HEK293T (cell line): ENCODE measurements around the gene POLR3E.
A peak's percentile ranks its signal among the peaks of the same experiment; 100 is the strongest.

Source experiments
- CTCF ChIA-PET: fragments of 350-600 bp; formaldehyde crosslinking; extraction: SDS; loops from one replicate; lab custom pipeline; 2021; ENCODE audit warnings: antibody characterized with exemption, inconsistent platforms; lab: Yijun Ruan, JAX
- POLR2A ChIA-PET: fragments of 350-600 bp; formaldehyde crosslinking; extraction: SDS; loops from one replicate; lab custom pipeline; 2020; ENCODE audit warnings: antibody characterized with exemption, inconsistent platforms; lab: Yijun Ruan, JAX
- DNase-seq: peaks from one replicate; pipeline ENCODE4 v3.0.0; 2012; ENCODE audit warnings: mixed read lengths; ENCODE audit errors: extremely low spot score
- ARNT ChIP-seq: fragments of 450-650 bp; IDR thresholded peaks from 2 replicates; pipeline ENCODE4 v1.6.1; 2017; ENCODE audit warnings: mild to moderate bottlenecking
- BHLHE40 ChIP-seq: fragments of 450-650 bp; IDR thresholded peaks from 2 replicates; pipeline ENCODE4 v1.6.1; 2016; ENCODE audit warnings: mild to moderate bottlenecking, moderate library complexity, borderline replicate concordance
- CTBP1 ChIP-seq: fragments of 450-650 bp; IDR thresholded peaks from 2 replicates; pipeline ENCODE4 v1.6.1; 2016; ENCODE audit warnings: borderline replicate concordance
- ELF4 ChIP-seq: fragments of 450-650 bp; IDR thresholded peaks from 2 replicates; pipeline ENCODE4 v1.6.1; 2017; ENCODE audit warnings: antibody characterized with exemption
- FOXA1 ChIP-seq: fragments of 450-650 bp; IDR thresholded peaks from 2 replicates; pipeline ENCODE4 v1.6.1; 2016; ENCODE audit warnings: mild to moderate bottlenecking
- FOXK2 ChIP-seq: fragments of 450-650 bp; IDR thresholded peaks from 2 replicates; pipeline ENCODE4 v1.6.1; 2016; ENCODE audit warnings: mild to moderate bottlenecking
- FOXM1 ChIP-seq: fragments of 450-650 bp; IDR thresholded peaks from 2 replicates; pipeline ENCODE4 v1.6.1; 2017; ENCODE audit warnings: mild to moderate bottlenecking, borderline replicate concordance
- HDGF ChIP-seq: fragments of 450-650 bp; IDR thresholded peaks from 2 replicates; pipeline ENCODE4 v1.6.1; 2017; ENCODE audit warnings: antibody characterized with exemption, borderline replicate concordance
- L3MBTL2 ChIP-seq: fragments of 450-650 bp; conservative IDR thresholded peaks from 2 replicates; pipeline ENCODE4 v1.6.1; 2016; ENCODE audit warnings: mild to moderate bottlenecking
- LEF1 ChIP-seq: fragments of 450-650 bp; IDR thresholded peaks from 2 replicates; pipeline ENCODE4 v1.6.1; 2017; ENCODE audit warnings: mild to moderate bottlenecking, borderline replicate concordance
- NFRKB ChIP-seq: fragments of 450-650 bp; IDR thresholded peaks from 2 replicates; pipeline ENCODE4 v1.6.1; 2016; ENCODE audit warnings: mild to moderate bottlenecking, moderate library complexity
- SP1 ChIP-seq: fragments of 450-650 bp; IDR thresholded peaks from 2 replicates; pipeline ENCODE4 v1.6.1; 2017
- SUZ12 ChIP-seq: fragments of 450-650 bp; IDR thresholded peaks from 2 replicates; pipeline ENCODE4 v1.6.1; 2016; ENCODE audit warnings: mild to moderate bottlenecking
- TARDBP ChIP-seq: fragments of 450-650 bp; IDR thresholded peaks from 2 replicates; pipeline ENCODE4 v1.6.1; 2016
- ZNF384 ChIP-seq: fragments of 450-650 bp; IDR thresholded peaks from 2 replicates; pipeline ENCODE4 v1.6.1; 2016
- TF ChIP-seq, protein P1 (sequence below): fragments of 450-650 bp; IDR thresholded peaks from 2 replicates; pipeline ENCODE4 v1.6.1; 2016

POLR3E gene

GRCh38 chr16:22291860-22292318, 5.3 kb upstream of the POLR3E start:
- CTCF ChIA-PET = interaction anchor here (0.8 kb wide), 1 partner anchor 9 kb away, joined by 3 read pairs; no protein-coding TSS in a partner anchor
- TF ChIP-seq FOXA1 (no peak), BHLHE40 (no peak), L3MBTL2 (no peak), ARNT (no peak), SP1 (no peak), FOXK2 (no peak), ELF4 (no peak), FOXM1 (no peak), ZNF384 (no peak), SUZ12 (no peak), NFRKB (no peak), CTBP1 (no peak), TARDBP (no peak), LEF1 (no peak), HDGF (no peak)
- TF ChIP-seq, protein P1, sequence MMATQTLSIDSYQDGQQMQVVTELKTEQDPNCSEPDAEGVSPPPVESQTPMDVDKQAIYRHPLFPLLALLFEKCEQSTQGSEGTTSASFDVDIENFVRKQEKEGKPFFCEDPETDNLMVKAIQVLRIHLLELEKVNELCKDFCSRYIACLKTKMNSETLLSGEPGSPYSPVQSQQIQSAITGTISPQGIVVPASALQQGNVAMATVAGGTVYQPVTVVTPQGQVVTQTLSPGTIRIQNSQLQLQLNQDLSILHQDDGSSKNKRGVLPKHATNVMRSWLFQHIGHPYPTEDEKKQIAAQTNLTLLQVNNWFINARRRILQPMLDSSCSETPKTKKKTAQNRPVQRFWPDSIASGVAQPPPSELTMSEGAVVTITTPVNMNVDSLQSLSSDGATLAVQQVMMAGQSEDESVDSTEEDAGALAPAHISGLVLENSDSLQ = no peak
- POLR2A ChIA-PET = interaction anchor here (1.2 kb wide), 1 partner anchor 79 kb away, joined by 3 read pairs; no protein-coding TSS in a partner anchor
- DNase-seq = no peak

DNA sequence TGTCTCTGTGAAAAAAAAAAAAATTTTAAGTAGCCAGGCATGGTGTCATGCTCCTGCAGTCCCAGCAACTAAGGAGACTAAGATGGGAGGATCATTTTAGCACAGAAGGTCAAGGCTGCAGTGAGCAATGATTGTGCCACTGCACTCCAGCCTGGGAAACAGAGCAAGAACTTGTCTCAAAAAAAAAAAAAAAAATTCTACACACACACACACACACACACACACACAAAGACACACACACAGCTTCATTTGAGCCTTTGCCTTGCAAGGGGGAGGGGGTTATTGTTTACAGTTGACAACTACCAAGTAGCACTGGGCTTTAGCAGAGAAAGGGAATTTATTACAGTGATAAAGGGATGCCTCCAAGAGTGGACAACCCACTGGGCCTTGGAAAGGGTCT, 4.9 kb upstream of the POLR3E start:
- TF ChIP-seq FOXM1 (no peak), ZNF384 (peak; percentile 85)
- ChIA-PET CTCF (interaction anchor here (0.8 kb wide), 1 partner anchor 8 kb away, joined by 3 read pairs; no protein-coding TSS in a partner anchor), POLR2A (interaction anchor here (0.6 to 1.2 kb wide), 2 partner anchors 58 to 80 kb away, joined by 3 read pairs; no protein-coding TSS in a partner anchor)
- DNase-seq = no peak

- CTCF ChIA-PET = no interaction called here
- DNase-seq = no peak
- TF ChIP-seq, protein P1 = no peak
- TF ChIP-seq FOXA1 (no peak), LEF1 (no peak), SUZ12 (no peak), HDGF (no peak), ELF4 (no peak), ARNT (no peak), L3MBTL2 (no peak), NFRKB (no peak), CTBP1 (no peak), FOXK2 (no peak)
- POLR2A ChIA-PET = interaction anchor here (1.2 kb wide), 1 partner anchor 81 kb away, joined by 3 read pairs; no protein-coding TSS in a partner anchor
Measured at GRCh38 chr16:22293137-22294106, 3.8 kb upstream of the POLR3E start.

DNA sequence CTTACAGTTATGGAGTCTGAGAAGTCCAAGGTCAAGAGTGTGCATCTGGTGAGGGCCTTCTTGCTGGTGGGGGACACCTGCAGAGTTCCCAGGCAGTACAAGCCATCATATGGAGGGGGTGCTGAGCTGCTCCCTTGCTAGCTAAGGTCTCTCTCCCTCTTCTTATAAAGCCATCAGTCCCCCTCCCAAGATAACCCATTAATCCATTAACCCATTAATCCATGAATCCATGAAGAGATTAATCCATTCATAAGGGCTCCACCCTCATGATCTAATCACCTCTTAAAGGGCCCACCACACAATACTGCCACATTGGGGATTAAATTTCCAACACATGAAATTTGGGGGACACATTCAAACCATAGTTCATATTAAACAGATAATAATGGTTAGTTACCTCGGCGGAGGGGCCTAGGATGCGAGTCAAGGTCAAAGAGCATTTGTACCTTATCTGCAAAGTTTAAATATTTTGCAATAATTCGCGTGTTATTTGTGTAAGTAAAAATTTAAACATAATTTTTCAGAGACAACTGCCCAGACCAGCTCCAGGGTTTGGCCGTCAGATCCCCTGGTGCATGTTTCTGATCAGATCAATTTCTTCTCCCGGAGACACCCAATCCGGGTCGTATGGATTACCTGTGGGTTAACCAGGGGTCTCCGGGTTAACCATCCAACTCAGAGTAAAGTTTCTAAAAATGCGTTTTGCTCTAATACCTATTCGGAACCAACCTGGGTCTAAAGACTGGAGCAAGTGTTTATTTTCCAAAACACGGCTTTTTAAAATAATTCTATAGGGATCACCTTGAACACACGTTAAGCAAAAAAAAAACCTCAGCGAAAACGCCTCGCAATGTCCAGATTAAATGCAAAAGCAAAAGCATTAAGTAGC, 740 bp upstream of the POLR3E start:
- DNase-seq = no peak
- ChIA-PET POLR2A (interaction anchor here (1.6 to 3.9 kb wide), 2 partner anchors 89 to 105 kb away, joined by 7 to 17 read pairs; partner anchors contain the start of gene EEF2K), CTCF (interaction anchor here (1.2 kb wide), 1 partner anchor 97 kb away, joined by 3 read pairs; no protein-coding TSS in a partner anchor)
- TF ChIP-seq LEF1 (no peak), NFRKB (no peak), ARNT (no peak), FOXM1 (no peak), BHLHE40 (no peak), CTBP1 (no peak), FOXK2 (no peak)
- TF ChIP-seq, protein P1 = no peak

DNA sequence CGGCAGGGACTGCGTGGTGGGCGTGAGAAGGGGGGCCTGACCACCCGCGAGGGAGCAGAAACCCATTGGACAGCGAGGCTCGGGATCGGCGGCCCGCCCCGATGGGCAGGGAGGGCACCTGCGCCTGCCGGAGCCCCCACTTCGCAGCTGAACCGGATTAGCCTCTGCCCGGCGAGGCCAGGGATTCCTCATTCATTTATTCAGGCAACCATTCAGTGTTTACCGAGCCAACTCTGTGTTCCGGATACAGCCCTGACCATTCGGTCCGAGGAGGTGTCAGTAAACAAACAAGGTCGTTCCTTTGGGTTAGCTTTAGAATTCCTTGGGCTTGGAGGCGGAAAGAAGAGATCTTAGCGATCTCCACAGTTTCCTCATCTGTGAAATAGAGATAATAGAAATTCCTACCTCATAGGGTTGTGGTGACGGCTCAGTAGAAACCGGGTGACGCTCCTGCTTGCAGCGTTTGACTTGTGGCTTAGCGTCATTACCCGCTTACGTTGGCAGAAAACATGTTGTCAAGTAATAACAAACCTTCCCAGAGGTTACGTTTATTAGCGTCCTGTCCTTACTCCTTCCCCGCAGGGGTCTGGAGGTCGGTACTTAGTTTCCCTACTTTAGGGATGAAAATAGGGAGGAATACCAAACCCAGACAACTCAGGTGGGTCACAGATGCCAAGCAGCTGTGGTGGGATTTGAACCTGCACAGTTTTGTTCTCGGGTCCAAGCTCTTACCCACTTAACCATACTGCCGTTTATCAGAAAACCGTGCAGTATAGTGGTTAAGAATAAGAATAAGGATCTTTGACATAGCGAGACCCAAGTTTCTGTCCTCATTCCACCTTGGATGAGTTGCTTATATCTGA, 893 bp downstream of the POLR3E start:
- DNase-seq = peak; percentile 76
- CTCF ChIA-PET = interaction anchor here (1.1 to 1.6 kb wide), 3 partner anchors 99 to 110 kb away, joined by 3 to 4 read pairs (median 3); no protein-coding TSS in a partner anchor
- POLR2A ChIA-PET = interaction anchor here (1.0 to 3.9 kb wide), 4 partner anchors 16 to 111 kb away, joined by 3 to 17 read pairs (median 5); partner anchors contain the start of gene EEF2K

More for the DNA sequence above, 893 bp downstream of the POLR3E start:
- TF ChIP-seq SUZ12 = no peak
- peak; percentile 65; the same call in 1 of the 2 replicates for TF ChIP-seq CTBP1
- peak; percentile 39; the same call in 1 of the 2 replicates for TF ChIP-seq ELF4
- no peak for TF ChIP-seq FOXA1
- TF ChIP-seq HDGF = 0 out of 2 replicates have a peak, but pooled peaks have one; percentile 13
- peak; percentile 18; the same call in 1 of the 2 replicates for TF ChIP-seq FOXK2
